Astrocyte (in vitro differentiated cells and primary cell): ENCODE measurements around the gene SEPSECS.

Experiments
- EZH2 ChIP-seq: IDR thresholded peaks from 2 replicates; pipeline ENCODE4 v1.6.1; 2012; ENCODE audit warnings: mild to moderate bottlenecking, low read length, inconsistent platforms; ENCODE audit not compliant: insufficient read depth
- TF ChIP-seq, protein P1 (sequence below): IDR thresholded peaks from 2 replicates; pipeline ENCODE4 v1.5.1; 2011; ENCODE audit warnings: low read depth, mild to moderate bottlenecking, inconsistent platforms, low read length, moderate library complexity; ENCODE audit not compliant: insufficient read depth

DNA sequence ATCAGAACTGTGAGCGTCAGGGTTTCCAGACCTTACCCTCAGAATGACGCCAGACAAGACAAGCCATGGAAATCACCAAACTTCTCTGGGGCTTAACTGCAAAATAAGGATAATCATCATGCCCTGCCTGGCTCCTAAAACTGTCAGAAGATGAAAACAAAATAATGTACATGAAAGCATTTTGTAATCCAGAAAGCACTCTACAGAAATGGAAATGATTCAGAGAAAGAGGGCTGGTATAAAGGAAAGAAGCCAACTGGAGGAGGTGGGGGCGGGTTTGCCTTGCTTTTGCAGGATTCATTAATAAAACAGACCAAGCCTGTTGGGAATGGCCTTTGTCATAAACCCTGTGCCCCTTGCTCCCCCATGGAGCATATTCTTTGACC lies 47.3 kb downstream of the SEPSECS start:
- TF ChIP-seq, protein P1, sequence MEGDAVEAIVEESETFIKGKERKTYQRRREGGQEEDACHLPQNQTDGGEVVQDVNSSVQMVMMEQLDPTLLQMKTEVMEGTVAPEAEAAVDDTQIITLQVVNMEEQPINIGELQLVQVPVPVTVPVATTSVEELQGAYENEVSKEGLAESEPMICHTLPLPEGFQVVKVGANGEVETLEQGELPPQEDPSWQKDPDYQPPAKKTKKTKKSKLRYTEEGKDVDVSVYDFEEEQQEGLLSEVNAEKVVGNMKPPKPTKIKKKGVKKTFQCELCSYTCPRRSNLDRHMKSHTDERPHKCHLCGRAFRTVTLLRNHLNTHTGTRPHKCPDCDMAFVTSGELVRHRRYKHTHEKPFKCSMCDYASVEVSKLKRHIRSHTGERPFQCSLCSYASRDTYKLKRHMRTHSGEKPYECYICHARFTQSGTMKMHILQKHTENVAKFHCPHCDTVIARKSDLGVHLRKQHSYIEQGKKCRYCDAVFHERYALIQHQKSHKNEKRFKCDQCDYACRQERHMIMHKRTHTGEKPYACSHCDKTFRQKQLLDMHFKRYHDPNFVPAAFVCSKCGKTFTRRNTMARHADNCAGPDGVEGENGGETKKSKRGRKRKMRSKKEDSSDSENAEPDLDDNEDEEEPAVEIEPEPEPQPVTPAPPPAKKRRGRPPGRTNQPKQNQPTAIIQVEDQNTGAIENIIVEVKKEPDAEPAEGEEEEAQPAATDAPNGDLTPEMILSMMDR, result no peak
- TF ChIP-seq EZH2, result no peak
